NCI-H345 treated with DMSO at 0.1 percent for 48 hours (cell line): ENCODE measurements around the gene RUNX3.

Experiments used
- DNase-seq: peaks from one replicate; lab custom pipeline; 2025; ENCODE audit not compliant: unreplicated experiment; lab: John Stamatoyannopoulos, UW

RUNX3 gene

GRCh38 chr1:24866211-24867083, 63.6 kb downstream of the RUNX3 start:
- DNase-seq: no peak

DNA sequence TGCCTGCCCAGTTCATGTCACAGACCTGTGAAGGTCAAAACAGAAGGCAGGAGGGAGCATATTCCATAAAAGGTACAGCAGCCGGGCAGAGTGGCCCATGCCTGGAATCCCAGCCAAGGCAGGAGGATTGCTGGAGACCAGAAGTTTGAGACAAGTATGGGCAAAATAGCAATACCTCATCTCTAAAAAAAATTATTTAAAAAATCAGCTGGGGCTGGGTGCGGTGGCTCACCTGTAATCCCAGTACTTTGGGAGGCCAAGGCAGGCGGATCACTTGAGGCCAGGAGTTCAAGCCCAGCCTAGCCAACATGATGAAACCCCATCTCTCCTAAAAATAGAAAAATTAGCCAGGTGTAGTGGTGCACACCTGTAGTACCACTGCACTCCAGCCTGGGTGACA, 64.5 kb downstream of the RUNX3 start:
- DNase-seq: no peak

GRCh38 chr1:24865168-24865567, 64.9 kb downstream of the RUNX3 start:
- DNase-seq: no peak

DNA sequence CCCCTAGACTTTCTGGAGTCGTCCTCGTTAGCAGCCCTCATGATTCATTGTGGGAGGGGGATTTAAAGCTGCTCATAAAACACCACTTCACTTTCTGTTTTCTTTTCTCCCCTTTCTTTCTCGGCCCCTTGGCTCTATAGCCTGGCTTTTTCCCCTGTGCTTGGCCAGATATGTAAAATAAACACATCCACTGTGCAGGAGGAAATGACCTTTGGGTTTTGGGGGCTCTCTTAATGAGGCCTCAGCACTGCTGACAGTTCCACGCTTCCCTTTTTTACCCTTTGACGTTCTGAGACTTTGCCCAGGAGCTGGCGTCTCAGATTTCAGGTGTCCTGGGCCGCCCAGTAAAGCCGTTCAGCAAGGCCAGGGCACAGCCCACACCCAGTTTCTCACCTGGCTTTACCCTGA, 65.7 kb downstream of the RUNX3 start:
- DNase-seq: no peak

GRCh38 chr1:24862775-24863483, 67.1 kb downstream of the RUNX3 start:
- no peak for DNase-seq

DNA sequence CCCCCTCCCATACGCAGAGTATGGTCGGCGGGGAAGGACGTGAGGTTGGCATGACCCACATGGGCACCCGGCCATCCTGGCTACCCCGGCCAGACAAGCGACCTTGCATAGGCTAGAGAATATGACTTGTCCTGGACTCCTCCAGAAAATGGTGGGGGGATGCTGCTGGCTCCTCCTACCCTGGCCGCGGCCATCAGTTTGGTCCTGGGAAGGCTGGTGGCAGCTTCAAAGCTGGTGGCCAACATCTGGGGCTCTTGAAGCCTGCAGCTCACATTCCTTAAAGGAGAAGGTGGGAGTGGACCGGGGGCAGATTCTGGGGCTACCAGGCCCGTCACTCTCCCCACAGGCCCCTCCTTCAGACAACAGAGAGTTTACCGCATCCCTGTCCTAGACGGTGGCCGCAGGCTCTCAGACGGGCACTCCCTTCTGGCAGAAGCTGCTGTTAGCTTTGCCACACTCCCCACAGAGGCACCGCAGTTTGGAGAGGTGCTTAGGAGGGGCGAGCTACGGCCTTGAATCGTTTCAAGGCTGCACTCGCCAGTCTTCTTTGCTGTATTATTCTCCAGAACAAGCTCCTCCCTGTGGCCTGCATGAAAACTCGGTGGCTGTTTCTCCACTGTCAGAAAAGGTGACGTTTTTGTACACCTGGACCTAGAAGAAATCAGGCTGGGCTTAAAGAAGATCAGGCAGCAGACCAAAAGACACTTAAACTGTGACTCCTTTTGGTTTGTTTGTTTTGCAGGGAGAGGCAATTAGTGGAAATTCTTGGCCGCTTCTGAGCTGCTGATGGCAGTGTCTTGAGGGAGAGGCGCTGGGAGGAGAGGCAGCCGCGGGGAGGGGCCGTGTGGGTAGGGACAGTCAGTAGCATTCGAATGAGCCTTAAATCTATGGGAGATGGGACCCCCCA, 68.0 kb downstream of the RUNX3 start:
- no peak for DNase-seq

GRCh38 chr1:24860841-24861240, 69.2 kb downstream of the RUNX3 start:
- no peak for DNase-seq

GRCh38 chr1:24859063-24860010, 70.7 kb downstream of the RUNX3 start:
- no peak for DNase-seq

GRCh38 chr1:24858277-24858676, 71.8 kb downstream of the RUNX3 start:
- no peak for DNase-seq

- DNase-seq: no peak
Observed at GRCh38 chr1:24857507-24858133, 72.5 kb downstream of the RUNX3 start.

DNA sequence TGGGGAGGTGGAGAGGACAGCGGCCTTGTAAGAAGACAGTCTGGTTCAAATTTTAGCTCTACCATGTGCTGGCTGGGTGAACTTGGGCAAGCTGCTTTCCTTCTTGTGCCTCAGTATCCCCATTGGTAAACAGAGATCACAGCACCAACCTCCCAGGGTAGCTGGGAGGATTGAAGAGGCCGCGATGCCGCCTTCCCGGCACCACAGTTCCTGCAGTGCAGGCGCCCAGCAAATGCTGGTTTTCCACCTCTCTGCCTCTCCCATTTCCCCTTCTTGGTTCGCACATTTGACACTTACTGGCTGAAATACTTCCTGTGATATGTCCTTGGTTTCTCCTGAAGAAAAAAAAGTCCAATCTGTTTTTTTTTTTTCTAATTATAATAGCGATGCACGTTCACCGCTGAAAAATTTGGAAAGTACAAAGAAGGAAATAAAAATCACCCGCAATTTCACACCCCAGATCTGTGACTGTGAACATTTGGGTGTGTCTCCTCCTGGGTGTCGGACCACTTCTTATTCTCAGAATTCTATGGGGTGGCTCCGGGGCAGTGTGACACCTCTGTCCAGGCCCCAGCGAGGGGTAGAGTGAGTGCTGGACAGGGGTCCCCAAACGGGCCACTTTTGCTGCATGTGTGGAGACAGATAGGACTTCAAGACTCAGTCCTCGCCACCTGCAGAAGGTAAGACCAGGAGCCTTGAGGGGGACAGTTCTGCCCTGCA, 73.1 kb downstream of the RUNX3 start:
- no peak for DNase-seq

DNA sequence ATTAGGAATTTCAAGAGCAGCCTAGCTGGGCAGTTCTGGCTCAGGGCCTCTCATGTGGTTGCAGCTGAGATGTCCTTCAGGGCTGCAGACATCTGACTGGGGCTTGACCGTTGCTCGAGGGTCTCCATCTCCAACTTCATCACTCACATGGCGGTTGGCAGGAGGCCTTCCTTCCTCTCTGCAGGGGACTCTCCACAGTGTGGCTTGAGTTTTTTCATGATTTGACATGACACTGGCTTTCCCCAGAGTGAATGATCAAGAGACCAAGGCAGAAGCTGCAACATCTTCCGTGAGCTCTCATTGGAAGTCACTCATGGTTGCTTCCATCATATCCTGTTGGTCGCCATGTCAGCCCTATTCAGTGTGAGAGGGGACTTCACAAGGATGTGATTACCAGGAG, 74.6 kb downstream of the RUNX3 start:
- no peak for DNase-seq

GRCh38 chr1:24853649-24854048, 76.4 kb downstream of the RUNX3 start:
- no peak for DNase-seq

DNA sequence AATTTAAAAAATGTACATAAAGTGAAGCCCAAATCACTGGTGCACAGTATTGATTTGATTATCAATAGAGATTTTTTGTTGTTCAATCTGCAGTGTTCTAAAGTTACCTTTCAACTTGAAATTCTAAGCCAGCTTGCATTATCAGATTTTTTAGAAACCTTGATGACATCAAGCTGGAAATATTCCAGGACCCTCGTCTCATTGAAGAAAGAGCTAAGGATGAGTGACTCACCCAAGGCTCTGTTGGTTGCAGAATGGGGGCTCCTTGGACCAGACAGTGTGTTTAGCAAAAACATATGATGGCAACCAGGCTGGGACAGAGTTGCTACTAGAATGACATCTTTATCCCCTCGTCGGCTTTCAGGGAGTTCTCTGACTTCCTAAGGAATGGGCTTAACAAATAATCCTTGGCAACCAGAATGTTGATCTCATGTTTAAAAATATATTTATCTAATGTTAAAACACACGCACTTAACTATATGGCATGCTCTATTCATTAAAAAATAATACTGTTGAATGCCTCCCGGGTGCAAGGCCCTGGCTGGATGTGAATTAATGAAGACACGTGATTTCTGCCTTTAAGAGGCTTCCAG, 79.7 kb downstream of the RUNX3 start:
- DNase-seq: no peak

DNA sequence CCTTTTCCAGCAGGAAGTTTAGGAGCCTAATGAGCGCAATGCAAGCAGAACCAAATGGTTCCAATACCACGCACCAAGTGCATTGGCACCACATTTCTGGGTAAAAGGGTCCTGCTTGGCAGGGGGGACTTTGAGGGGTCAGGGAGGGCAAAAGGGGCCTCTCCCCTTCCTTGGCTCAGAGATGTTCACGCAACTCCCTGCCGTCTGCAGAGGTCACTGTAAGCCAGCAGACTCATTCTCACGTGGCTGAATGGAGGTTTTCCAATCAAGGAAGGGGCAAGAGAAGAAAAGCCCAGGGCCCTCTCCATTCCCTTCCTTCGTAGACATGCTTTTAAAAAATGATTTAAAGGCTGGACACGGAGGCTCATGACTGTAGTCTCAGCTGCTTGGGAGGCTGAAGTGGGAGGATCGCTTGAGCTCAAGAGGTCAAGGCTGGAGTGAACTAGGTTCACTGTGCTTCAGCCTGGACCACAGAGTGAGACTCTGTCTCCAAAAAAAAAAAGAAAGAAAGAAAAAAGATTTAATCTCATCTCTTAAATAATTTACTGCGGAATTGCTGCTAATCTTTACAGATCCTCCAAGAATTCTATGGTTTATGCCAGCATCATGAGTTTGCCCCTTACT, 80.3 kb downstream of the RUNX3 start:
- no peak for DNase-seq
